ENCODE results near the gene FBXO42. TPM values are rescaled to one million over a fixed set of nuclear protein-coding genes. Genes with fewer than 3 reads are reported as not detected.

FBXO42 gene
- total and polyA plus RNA-seq, 9 of the 15 experiments (the other 6 are each of a cell fraction or from before 2014, with no cell fraction given) = 7.2 to 24.8 (median 17.4) TPM

- TF ChIP-seq ZHX1 (conservative IDR thresholded peaks at IDR 0.05; ENCODE audit: low read length) = no peak
- 0 out of 2 replicates have a peak, but pooled peaks have one; percentile 67 for TF ChIP-seq ZNF76 (CRISPR knock-in tag; IDR thresholded peaks at IDR 0.05; ENCODE audit: borderline replicate concordance)
- TF ChIP-seq ATF6 (CRISPR knock-in tag; IDR thresholded peaks at IDR 0.05) = no peak
- no peak for TF ChIP-seq BRCA1 (IDR thresholded peaks at IDR 0.05)
- TF ChIP-seq BRCA1 (CRISPR knock-in tag; IDR thresholded peaks at IDR 0.05) = no peak
- peak; percentile 90 for TF ChIP-seq MTA2 (IDR thresholded peaks at IDR 0.05; ENCODE audit: low read depth)
- peak; percentile 60 to 70 for TF ChIP-seq FOXK2 (conservative IDR thresholded peaks at IDR 0.05 in 1 of 2, IDR thresholded peaks at IDR 0.05 in 1 of 2; ENCODE audit: low read depth in 2 of 2)
- peak; percentile 49 for TF ChIP-seq E2F8 (IDR thresholded peaks at IDR 0.05; ENCODE audit: low read depth, partially characterized antibody)
- TF ChIP-seq THRB (CRISPR knock-in tag; conservative IDR thresholded peaks at IDR 0.05) = peak; percentile 72; the same call in 1 of the 2 replicates
- peak; percentile 98 for TF ChIP-seq KLF16 (IDR thresholded peaks at IDR 0.05)
- TF ChIP-seq CHD1 (IDR thresholded peaks at IDR 0.05; ENCODE audit: low read length) = no peak
- no peak for TF ChIP-seq CBX1 (IDR thresholded peaks at IDR 0.05; ENCODE audit: low read depth)
- peak; percentile 16; the same call in 1 of the 2 replicates for TF ChIP-seq SP1 (CRISPR knock-in tag; IDR thresholded peaks at IDR 0.05)
- peak; percentile 91 for TF ChIP-seq ZNF175 (CRISPR knock-in tag; IDR thresholded peaks at IDR 0.05; ENCODE audit: low read depth)
- TF ChIP-seq RAD51 (IDR thresholded peaks at IDR 0.05; ENCODE audit: borderline replicate concordance, low read depth) = peak; percentile 46; the same call in 1 of the 2 replicates
- TF ChIP-seq RFX1 (IDR thresholded peaks at IDR 0.05) = 0 out of 2 replicates have a peak, but pooled peaks have one; percentile 16
- peak; percentile 67; the same call in 1 of the 2 replicates for TF ChIP-seq NFATC3 (IDR thresholded peaks at IDR 0.05)
- TF ChIP-seq CREB5 (CRISPR knock-in tag; IDR thresholded peaks at IDR 0.05) = no peak
Measured at GRCh38 chr1:16266411-16267118, 85.7 kb downstream of the FBXO42 start (continued).

Data from K562 (cell line).